OCI-LY7 (cell line): ENCODE measurements around the gene FOXA1.

Experiments used
- CTCF ChIP-seq: fragments of 200-600 bp; sonication (generic); conservative IDR thresholded peaks from 2 replicates; pipeline ENCODE4 v1.5.1; 2014; ENCODE audit warnings: mild to moderate bottlenecking, antibody characterized with exemption, low read length, moderate library complexity, mixed read lengths
- EZH2phosphoT487 ChIP-seq: fragments of 200-600 bp; sonication (generic); IDR thresholded peaks from 2 replicates; pipeline ENCODE4 v1.6.1; 2018; ENCODE audit warnings: low read depth, borderline replicate concordance, mild to moderate bottlenecking, mixed run types, antibody characterized with exemption, low read length, moderate library complexity, mixed read lengths

- TF ChIP-seq CTCF: no peak
- TF ChIP-seq EZH2phosphoT487: no peak
Measured at GRCh38 chr14:37544407-37544806, 50.6 kb downstream of the FOXA1 start.
